GF-D8 (cell line): Measurements from ENCODE around the gene TMTC4.

Experiments used
- DNase-seq: peaks from one replicate; lab custom pipeline; 2025; lab: John Stamatoyannopoulos, UW

Gene TMTC4

GRCh38 chr13:100667894-100668293, 6.7 kb downstream of the TMTC4 start:
- no peak for DNase-seq

- no peak for DNase-seq
Observed at GRCh38 chr13:100666124-100666523, 8.5 kb downstream of the TMTC4 start.

DNA sequence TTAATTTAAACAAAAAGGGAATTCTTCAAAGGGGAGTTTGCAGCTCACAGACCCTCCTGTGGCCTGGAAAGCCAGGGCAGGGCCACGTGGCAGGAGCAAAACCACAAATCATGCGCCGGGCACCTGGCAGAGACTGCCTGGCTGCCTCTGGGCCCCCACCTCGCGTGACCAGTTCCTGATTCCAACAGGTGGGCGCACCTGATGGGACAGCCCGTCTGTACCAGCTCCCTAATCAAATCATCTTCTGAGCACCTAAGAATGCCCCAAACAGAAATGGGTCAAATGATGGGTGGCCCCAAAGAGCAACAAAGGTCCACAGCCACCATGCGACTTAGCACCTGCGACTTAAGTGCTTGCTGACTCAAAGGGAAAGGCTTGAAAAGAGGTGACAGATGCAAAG, 9.2 kb downstream of the TMTC4 start:
- DNase-seq: no peak

GRCh38 chr13:100664171-100664900, 10.3 kb downstream of the TMTC4 start:
- no peak for DNase-seq

GRCh38 chr13:100662468-100663211, 12.0 kb downstream of the TMTC4 start:
- no peak for DNase-seq

GRCh38 chr13:100660761-100661160, 13.8 kb downstream of the TMTC4 start:
- no peak for DNase-seq

DNA sequence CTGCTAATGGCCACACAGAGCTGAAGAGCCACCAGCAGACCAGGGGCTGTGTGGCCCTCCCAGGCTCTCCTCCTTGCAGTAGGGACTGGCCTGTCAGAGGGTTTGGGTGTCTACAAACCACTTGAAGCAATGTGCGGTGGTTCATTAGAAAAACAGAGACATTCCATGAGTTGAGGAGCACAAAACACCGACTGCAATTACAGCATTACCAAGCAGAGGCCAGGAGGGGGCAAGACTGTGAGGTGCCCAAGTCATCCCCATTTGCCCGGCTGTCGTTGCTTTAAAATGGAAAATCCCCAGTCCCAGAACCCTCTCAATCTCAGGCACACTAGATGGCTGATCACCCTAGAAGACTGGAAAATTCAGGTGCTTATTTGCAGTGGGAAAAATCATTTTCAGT, 15.0 kb downstream of the TMTC4 start:
- DNase-seq: no peak

DNA sequence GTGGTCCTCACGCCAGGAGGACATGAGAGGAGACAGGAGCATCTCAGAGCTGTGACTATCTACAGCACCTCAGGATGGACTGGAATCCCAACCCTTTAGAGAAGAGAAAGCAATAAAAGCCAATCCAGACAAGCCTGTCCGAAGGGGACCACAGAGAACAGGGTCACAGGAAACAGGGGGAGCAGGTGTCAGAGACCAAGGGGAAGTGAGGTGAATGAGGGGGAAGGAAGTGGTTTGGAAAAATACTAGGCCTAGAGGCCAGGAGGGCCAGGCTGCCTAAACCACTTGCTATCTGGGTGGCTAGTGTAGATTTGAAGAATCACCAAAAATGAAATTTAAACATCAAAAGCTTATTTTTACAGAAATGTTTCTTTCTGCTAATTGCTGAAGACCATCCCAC, 16.2 kb downstream of the TMTC4 start:
- DNase-seq: no peak

DNA sequence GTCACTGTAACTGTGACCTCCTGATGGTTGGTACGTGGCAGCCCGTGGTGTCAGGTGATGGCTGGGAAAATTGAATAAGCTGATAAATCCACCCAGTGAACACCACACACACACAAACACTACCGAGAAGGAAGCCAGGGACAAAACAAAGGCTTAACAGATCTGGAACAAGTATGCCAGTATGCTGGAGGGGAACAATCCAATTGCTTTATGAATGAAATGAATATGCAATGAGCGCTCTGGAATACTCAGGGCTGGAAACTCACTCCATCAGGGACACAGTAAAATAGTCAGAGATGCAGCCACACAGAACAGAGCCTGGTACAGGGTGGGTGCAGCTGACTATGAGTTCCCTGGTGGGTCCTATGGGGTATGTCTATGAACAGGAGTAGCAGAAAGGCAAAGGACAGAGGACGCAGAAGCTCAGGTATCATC, 16.7 kb downstream of the TMTC4 start:
- DNase-seq: no peak

GRCh38 chr13:100652510-100652909, 22.1 kb downstream of the TMTC4 start:
- DNase-seq: no peak

DNA sequence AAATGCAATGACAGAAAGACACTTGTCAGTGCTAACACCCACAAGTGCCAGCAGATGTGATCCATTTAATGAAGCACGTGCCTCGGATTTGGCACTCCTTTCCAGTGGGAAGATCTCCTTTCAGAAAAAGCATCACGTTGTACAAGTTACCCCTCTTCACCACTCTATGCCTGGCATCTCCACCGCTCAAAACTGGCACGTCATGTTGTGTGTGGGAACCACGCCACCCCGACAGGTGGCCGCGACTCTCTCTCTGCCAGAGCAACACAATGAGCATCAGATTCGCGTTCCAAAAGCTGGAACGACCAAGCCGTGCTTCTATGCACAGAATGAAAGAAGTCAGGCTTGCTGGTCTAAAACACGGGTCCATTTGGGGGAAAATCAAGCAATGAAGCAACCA, 24.3 kb downstream of the TMTC4 start:
- DNase-seq: no peak

- DNase-seq: no peak
Observed at GRCh38 chr13:100648354-100648753, 26.2 kb downstream of the TMTC4 start.

- DNase-seq: no peak
Observed at GRCh38 chr13:100646871-100647270, 27.7 kb downstream of the TMTC4 start.

- DNase-seq: no peak
Observed at GRCh38 chr13:100646030-100646673, 28.4 kb downstream of the TMTC4 start.

DNA sequence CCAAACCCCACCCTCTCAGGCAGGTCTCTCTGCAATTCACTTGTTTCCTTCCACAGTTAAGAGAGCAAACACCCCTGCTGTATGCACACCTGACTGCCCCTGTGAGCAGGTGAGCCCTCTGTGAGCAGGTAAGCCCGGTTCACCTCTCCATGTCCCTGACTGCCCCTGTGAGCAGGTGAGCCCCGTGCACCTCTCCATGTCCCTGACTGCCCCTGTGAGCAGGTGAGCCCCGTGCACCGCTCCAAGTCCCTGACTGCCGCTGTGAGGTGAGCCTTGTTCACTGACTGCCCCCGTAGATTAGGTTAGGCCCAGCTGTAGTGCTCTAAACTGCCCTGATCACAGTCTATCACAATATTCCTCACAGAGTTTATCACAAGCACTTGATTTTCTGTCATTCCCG, 29.2 kb downstream of the TMTC4 start:
- DNase-seq: no peak

GRCh38 chr13:100644371-100644770, 30.2 kb downstream of the TMTC4 start:
- no peak for DNase-seq

GRCh38 chr13:100637796-100638195, 36.8 kb downstream of the TMTC4 start:
- DNase-seq: no peak

DNA sequence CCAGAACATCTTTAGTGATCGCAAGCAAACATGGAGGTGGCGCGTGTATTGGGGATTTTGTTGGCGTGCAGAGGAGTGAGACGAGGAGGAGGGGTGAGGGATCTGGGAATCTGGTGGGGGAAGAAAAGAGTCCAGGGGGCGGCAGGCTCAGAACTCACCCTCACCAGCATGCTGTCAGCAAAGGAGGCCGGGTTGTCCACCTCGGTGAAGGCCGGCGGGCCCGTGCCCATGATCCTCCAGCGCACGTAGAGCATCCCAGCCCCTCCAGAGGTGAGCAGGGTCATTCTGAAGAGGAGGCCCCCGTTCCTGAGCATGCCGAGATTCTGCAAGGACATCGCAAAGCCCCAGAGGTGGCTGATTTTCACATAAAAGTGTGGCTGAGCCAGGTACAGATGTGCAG, 37.2 kb downstream of the TMTC4 start:
- DNase-seq: no peak

- DNase-seq: no peak
Observed at GRCh38 chr13:100636441-100636840, 38.2 kb downstream of the TMTC4 start.

DNA sequence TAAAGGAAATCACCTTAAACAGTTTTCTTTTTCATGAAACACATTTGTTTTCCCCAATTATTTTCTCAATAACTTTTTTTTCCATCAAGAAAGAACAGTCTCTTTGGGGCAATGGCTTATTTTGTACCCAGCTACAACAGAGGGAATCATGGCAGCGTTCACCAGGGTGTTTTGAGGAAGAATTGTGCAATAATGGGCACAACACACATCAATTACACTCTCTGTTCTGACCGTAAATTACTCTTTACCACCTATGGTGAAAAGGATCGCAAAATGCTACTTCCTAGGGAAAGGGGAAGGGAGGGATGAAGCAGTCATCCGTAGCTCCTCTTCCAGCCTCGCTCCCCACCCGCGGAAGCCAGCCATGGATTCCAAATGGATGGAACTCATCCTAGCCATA, 38.6 kb downstream of the TMTC4 start:
- no peak for DNase-seq

- no peak for DNase-seq
Observed at GRCh38 chr13:100634696-100635095, 39.9 kb downstream of the TMTC4 start.

GRCh38 chr13:100633461-100633860, 41.1 kb downstream of the TMTC4 start:
- DNase-seq: no peak

- no peak for DNase-seq
Observed at GRCh38 chr13:100630555-100630954, 44.0 kb downstream of the TMTC4 start.
